GM19452 (cell line): ENCODE measurements around the gene PHKA2.

Experiments used
- ATAC-seq: cut with Tn5 transposase; IDR thresholded peaks from one replicate; pipeline ENCODE4 v1.9.1; 2021; ENCODE audit not compliant: unreplicated experiment

PHKA2 gene

DNA sequence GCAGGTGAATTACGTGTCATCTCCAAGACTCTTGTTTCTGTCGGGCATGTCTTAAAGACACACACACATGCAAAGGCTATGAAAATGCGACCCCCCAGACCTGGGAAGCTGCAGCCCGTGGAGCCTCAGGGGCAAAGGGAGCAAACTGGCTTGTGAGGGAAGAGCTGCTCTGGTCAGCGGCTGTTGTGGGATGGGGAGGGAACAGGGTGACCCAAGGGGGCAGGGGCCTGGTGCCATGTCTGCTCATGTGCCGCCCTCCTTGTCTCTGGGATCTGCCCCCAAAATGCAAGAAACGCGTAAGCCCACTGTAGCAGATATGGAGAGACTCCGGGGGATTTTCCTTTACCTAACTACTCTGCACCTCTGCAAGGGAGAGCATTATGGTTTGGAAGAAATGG, 92.4 kb downstream of the PHKA2 start:
- no peak for ATAC-seq

DNA sequence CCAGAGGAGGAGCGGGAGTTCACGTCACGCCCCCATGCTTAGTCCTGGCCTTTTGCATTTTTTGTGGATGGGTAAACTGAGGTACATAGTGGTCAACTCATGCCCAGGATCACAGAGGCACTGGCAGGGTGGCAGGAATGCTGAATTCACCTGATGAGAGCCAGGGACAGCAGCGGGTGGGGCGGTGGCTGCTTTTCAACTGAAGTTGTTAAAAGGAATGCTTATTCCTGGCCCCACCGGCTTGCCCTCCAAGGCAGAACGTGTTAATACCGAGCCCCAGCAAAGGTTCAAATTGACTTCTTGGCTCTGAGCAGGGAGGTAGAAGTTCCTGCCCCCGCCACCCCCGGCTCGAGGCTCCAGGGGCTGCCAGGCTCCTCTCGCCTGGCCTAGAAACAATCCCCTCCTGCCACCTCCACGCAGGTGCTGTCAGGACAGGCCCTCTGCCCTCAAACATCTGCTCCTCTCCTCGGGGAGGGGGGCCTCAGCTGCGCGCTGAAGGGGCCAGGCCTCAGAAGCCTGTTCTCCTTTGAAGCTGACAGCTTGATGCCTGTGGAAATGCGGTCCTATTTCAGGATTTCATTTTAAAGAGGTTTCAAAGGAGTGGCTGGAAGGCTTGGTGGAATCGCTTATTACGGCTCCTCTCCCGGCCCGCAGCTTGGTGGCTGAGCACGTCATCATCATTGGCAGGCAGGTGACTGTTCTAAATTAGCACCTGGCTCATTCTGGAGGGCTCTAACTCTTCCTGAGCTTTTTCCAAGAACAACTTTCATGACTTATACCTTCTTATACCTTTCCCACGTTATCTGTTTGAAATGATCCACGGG, 93.0 kb downstream of the PHKA2 start:
- ATAC-seq: no peak

DNA sequence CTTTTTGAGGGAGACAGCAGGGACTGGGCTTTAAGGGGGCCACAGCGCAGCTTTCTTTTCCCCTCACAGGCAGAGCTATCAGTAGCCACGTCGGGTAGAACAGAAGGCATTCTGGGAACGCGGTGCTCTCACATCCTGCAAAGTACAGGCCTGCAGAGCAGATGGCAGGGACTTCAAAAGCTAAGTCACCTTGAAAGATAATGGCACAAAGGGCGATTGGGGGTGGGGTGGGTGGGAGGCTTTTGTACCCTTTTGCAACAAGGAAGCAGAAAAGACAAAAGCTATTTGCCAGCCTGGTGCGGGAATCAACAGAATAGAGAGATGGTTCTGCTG, 93.9 kb downstream of the PHKA2 start:
- no peak for ATAC-seq

DNA sequence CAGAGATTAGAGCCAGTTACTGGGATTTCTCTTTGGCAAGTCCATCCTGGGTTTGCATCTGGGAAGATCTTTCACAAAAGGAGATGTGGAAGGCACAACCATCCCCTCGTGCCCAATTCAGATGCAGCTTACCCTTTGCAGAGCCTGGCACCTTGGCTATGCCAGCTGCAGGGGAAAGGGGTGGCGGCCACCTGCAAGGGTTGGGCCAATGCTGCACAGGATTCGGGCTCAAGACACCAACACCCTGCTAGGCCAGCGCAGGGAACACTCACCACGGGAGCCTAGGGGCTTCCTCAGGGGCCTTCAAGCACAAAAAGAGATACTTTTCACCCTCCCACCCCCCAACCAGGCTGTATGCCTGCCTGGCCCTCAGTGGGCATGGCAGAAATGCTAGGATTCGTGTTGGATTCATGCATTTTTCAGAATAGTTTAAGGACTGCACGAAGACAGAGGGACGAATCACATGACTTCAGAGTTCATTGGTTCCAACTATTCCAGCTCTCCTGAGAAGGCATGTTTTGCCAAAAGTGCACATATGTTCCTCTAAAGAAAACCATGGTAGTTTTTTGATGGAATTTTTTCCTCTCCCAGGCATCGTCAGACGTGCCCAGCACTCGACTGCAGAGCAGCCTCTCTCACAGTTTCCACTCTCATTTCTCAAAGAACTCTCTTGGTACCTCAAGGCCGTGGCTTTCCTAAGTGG, 94.4 kb downstream of the PHKA2 start:
- ATAC-seq: no peak

DNA sequence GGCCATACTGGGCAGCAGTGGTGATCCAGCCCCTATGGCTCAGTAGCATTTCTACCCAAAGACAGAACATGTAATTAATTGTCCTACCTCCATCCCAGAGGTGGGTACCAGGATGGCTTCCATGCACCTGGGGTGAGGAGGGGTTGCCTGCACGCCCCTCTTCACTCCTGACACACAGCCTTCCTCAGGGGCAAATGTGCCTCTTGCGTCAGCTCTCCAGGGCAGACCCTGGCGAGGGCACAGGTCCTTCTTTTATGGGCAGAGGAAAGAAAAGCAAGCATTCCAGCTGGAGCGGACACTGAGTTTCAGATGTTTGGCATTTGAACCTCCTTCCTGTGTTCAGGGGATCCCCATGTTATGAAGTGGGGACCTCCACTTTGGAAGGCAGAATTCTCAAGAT, 95.6 kb downstream of the PHKA2 start:
- ATAC-seq: no peak

DNA sequence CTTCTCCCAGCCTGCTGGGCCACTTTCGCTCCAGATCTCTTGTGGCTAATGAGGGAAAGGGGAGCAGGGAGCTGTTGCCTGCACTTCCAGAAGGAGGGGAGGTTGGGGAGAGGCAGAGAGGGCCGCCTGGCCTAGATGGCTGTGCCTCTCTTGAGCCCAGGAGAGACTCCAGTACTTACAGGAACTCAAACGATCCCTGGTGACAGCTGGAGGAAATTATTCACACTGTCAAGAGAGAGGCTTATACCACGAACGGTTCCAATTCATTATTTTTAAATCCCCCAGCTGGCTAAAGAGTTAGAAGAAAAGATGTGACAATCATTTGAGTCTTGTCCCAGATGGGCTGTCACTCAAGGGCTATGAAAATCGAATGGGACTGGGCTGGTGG, 96.1 kb downstream of the PHKA2 start:
- no peak for ATAC-seq

DNA sequence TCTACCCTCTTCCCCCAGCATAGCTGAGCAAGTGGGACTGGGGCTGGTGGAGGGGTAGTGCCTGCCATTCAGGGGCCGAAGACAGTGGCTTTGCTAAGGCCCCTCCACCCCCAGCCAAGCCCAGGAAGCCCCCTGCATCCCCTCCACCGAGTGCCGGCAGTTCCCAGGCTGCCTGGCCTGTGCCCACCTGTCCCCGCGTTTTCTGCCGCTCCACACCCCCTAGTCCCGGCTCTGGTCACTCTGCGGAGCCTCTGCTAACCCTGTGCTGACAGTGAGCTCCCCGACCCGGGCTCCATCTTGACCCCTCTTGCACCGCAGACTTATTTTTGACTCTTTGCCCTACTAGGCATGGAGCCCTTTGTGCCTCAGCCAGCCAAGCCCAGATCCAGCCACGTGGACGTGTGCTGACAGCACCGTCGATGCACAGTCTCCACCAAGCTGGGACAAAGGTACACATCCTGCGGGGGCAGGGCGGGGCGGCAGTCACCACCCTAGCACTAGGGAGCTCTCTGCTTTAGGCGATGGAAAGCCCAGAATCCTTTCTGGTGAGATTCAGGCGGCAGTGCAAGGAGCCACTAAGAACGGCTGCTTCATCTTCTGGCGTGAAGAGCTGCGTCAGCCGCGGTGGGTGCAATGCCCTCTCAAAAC, 96.6 kb downstream of the PHKA2 start:
- ATAC-seq: no peak

DNA sequence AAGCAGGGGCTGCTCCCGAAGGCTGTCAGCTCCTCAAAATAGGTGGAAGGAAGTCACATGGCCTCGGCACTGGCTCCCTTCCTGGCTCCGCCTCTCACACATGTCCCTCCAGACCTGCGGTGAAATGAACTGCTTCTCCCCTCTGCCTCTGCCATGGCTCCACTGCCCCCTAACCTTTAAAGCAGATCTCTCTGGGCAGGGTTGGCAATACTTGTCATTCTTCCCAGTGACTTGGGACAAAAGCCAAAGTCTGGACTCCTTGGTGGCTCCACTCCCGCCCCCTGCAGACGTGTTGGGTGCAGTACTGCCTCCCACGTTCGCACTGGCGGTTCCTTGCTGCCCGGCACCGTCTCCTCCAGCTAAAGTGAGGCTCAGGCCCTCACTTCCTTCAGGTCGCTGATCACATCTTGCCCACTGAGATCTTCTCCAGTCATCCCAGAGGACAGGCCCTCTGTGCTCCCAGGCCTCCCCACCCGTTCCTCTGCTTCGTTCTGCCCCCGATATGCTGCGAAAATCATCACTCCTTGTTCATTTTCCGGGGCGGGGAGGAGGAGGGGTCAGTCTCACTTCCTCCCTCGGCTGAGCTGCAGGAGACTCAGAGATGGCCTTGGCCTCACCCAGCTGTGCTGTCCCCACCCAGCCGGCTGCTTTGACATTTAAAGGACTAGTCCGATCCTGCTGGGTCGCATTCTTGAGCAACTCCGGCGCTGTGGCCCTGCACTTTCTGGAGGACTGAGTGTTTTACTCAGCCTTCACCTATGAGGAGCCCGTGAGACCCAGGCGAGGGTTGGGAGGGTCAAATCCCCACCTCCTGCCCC, 97.4 kb downstream of the PHKA2 start:
- peak; percentile 72 for ATAC-seq

DNA sequence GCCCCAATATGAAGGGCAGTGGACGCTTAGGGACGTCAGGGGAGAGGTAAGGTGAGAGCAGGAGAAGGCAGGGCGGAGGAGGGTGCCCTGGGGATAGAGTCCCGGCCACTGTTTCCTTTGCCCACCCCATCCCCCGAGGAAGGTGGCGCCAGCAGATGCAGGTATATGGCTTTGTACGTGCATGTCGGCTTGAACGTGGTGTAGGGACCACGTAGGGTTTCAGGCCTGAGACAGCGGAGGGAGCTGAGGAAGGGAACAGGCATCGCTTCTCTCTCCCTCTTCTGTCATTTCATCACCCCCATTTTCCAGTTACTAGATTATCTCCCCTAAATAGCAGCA, 97.9 kb downstream of the PHKA2 start:
- ATAC-seq: peak; percentile 33

DNA sequence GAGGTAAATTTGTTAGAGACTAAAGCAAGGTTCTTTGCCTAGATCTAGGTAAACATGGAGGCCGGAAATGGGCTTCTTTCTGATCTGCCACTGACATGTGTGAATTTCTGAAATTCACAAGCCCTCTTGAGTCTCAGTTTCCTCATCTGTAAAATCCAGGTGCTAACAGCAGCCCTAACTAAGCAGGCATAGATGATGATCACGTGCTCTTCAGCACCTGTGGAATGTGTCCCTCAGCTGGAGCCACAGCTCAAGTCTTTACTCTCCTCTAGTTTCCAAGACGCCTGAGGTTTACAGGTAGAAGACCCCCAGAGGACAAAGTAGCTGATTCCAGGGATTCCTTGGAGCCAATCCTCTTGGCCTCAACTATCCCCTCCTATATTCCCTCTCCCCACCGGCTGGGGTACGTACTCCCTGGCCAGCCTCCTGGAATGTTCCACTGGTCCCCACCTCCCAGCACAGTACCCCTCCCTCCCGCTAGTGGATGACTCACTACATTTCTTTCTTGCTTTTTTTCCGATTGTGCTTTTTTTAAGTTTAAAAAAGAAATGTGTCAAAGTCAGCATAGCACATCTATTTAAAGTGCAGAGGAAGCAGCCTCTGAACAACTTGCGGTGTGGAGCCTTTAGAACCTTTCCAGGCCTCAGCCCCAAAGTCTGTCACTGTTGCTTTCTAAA, 98.4 kb downstream of the PHKA2 start:
- peak; percentile 14 for ATAC-seq

DNA sequence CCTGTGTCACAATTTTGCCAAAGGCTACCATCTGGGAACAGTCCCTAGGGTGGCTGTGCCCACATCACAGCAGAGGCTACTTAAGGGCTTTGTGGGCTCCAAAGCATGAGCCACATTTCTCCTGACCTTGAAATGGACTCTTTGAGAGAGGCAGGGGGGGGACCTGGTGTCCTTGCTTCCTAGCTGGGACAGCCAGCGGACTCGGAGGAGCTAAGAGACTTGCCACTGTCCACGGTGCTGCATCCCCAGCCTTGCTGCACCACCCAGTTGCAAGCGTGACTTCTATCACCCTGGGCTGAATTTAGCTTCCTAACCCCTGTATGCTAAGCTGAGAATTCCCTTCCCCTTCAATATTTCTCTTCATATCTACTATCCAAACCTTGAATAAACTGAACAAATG, 99.0 kb downstream of the PHKA2 start:
- ATAC-seq: no peak

DNA sequence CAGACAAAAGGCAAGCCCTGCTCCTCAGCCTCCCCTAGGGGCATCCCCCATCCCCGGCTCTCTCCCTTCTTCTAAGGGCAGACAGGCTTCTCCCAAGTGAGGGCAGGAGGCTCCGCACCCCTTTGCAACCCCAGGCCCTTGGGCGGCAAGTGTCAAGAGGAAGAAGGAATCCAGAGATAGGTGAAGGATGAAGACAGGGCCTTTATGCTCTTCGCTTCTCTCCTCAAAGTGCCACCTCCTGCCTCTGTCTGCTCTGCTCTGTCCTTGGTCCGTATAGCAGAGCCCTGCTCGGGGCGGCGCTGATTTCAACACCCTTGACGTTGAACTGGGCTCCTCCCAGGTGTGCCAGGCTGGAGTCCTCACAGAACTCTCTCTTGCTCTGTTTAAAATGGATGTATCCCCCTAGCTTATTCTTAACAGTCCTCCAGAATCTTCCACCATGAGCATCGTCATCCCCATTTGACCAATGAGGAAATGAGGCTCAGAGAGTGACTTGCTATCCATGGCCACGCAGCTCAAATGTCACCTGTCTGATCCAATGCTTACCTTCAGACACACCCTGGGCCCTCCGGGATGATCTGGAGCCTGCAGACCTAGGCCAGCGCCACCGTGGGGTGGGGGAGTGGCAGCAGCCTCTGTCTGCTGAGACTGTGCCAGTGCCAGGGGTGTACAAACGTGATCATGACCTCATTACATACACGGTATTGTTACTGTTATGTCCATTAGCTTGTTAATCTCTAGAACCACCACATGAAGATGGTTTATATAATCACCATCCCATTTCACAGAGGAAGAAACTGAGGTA, 99.8 kb downstream of the PHKA2 start:
- ATAC-seq: no peak

DNA sequence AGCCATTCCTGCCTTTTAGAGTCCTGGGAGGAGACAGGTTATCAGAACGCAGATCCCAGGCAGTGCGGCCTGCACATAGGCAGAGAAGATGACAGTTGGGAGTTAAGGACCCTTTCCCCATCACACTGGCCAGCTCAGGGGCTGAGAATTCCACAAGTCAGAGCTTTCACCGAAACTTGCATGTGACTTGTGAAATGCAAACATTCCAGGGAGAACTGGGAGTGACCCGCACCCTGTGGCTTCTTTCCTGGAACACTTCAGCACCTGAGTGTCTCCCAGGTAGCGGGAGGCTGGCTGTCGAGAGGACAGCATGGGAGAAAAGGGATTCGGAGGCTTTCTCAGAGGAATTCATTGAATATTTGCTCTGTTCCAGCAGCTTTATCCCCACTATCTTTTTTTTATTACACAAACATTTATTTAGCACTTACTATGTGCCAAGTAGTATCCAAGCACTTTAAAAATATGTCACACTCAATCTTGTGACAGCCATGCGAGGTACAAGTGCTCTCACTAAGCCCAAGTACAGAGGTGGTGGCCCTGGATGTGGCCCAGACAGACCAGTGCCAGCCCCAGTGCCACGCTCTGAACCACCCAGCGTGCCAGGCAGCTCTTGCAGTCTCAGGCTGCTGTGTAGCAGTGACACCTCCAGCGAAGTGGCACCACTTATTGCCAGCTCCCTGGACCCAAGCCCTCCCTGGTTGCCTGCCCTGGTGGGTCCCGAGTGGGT, 100.5 kb downstream of the PHKA2 start:
- no peak for ATAC-seq

DNA sequence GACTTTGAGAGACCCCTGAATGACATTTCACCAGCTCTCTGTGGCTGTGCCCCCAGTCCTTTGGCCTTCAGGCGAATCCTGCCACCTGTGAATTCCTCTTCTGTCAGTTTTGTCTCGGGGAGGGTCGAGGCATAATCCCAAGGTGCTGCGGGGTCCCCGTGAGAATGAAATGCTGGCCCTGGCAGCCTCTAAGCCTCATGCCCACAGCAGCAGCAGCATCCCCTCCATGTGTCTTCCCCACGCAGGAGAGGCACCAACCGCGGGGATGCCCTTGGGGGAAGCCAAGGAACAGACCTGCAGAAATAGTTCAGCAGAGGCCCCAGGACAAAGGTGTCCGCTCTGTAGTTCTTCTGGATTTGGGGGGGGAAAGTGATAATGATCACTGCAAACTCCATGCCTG, 104.8 kb downstream of the PHKA2 start:
- no peak for ATAC-seq

DNA sequence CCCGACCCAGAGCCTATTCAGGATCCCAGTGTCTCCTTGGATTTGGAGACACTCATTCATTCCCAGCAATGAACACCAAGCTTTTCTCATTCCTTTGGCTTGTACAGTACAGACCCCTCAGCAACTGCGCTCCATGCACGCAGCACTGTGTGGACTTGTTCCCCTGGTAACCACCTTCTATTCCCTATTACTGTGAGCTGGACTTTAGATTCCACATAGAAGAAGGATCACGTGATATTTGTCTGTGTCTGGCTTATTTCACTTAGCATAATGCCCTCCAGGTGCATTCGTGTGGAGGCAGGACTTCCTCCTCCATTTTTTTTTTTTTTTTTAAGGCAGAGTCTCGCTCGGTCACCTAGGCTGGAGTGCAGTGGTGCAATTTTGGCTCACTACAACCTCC, 106.4 kb downstream of the PHKA2 start:
- no peak for ATAC-seq

DNA sequence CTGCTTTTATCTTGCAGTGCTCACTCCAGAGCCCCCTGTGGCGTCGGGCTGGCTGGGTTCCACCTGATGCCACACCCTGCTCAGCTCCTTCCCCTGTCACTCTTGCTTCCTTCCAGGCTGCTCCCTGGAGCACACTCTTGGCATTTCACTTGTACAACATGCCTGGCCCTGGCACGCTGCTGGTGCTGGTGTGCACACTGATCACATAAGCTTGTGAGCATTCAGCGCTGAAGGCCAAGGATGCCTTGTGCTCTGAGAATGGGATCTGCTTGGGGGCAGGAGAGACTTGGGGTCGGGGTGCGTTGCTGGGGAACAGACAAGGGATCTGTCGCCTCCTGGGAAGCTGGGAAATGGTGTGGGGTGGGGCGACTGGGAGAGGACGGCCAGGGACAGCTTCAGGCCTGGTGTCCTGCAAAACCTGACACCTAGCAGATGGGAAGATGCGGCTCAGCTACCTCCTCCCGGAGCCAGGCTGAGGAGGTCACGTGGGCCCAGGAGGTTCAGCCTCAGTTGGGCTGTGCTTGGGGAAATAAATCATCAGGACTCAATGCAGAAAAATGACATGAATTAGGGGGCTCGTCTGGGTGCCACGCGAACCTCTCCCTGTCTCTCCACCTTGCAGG, 108.5 kb downstream of the PHKA2 start:
- no peak for ATAC-seq

DNA sequence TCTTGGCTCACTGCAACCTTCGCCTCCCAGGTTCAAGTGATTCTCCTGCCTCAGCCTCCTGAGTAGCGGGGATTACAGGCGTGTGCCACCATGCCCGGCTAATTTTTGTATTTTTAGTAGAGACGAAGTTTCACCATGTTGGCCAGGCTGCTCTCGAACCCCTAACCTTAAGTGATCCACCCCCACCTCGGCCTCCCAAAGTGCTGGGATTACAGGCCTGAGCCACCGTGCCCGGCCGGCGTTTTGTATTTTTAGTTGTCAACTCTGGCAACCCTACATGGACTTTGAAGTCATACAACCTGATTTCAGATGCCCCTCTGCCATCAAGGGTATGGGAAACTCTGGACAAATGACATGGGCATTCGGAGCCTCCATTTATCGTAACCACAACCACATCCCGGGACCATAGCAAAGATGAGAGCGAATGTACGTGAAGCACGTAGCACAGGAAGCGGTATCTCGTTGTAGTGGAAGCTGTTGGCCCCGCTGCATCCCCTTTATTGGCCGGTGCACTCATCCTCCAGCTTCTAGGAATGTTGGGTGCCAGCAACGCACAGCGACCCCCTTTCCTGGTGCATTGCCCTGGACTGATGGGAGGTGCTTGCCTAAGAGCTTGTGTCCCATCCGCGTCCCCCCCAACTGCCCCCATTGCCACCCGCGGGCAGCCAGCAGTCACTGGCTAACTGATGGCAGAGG, 109.2 kb downstream of the PHKA2 start:
- ATAC-seq: no peak

DNA sequence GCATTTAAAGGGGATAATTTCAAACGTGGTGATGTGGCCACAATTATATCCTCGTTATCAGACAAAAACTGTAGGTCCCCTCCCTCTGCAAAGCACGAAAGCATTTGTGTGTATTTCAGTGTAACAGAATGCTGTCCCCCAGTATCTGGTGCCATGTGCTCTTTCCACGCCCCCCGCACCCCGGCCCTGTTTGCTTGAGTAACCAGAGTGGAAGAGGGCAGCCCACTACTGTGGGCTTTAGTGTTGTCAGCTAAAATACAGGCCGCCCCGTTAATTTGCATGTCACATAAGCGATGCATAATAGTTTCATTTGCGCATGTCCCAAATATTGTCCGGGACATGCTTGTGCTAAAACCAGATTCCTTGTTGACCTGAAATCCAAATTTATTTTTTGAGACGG, 110.1 kb downstream of the PHKA2 start:
- no peak for ATAC-seq
